H1 (cell line): ENCODE data around the gene STX7. TPM values are rescaled to one million over a fixed set of nuclear protein-coding genes. Genes with fewer than 3 reads are reported as not detected.
A peak's percentile ranks its signal among the peaks of the same experiment; 100 is the strongest.

Experiments used
- CTCF ChIA-PET: fragments of 300-600 bp; sonication (Branson Sonifier 250); formaldehyde crosslinking; loops from one replicate; lab custom pipeline; 2021; ENCODE audit not compliant: partially characterized antibody; lab: Charles Lee
- POLR2A ChIA-PET: fragments of 300-600 bp; sonication (Branson Sonifier 250); formaldehyde crosslinking; loops from one replicate; lab custom pipeline; 2021; ENCODE audit warnings: inconsistent platforms; ENCODE audit not compliant: partially characterized antibody; lab: Charles Lee
- DNase-seq, 2 experiments: peaks; one replicate each; pipeline versions ENCODE4 v3.0.0 to v3.0.0-alpha.2; 2010 to 2022; ENCODE audit warnings: low spot score in 2 of 2, low read depth in 1 of 2, mixed read lengths in 1 of 2
- FAIRE-seq: peaks from 2 replicates; lab custom pipeline; 2011; peaks lifted over from hg19 to GRCh38; lab: Jason Lieb, UNC
- H2AFZ ChIP-seq: 2 replicates; pipeline ENCODE4 v1.8.1; 2012; ENCODE audit warnings: low read length, inconsistent platforms
- H2AK5ac ChIP-seq: 2 replicates; pipeline ENCODE4 v1.6.1; 2013; ENCODE audit warnings: low read depth, low read length
- H2BK120ac ChIP-seq: replicated peaks from 2 replicates; pipeline ENCODE3; 2013; ENCODE audit warnings: low read depth, low read length, inconsistent platforms
- H2BK12ac ChIP-seq: 2 replicates; pipeline ENCODE4 v1.6.1; 2013; ENCODE audit warnings: low read depth, low read length
- H2BK15ac ChIP-seq: 2 replicates; pipeline ENCODE4 v1.6.1; 2013; ENCODE audit warnings: low read length
- H2BK20ac ChIP-seq: 2 replicates; pipeline ENCODE4 v1.6.1; 2013; ENCODE audit warnings: low read length
- H2BK5ac ChIP-seq: 2 replicates; pipeline ENCODE4 v1.6.1; 2013; ENCODE audit warnings: low read depth, low read length
- H3K14ac ChIP-seq: 2 replicates; pipeline ENCODE4 v1.6.1; 2013; ENCODE audit warnings: inconsistent platforms; ENCODE audit not compliant: insufficient read length
- H3K18ac ChIP-seq: 2 replicates; pipeline ENCODE4 v1.6.1; 2013; ENCODE audit warnings: low read length; ENCODE audit errors: extremely low read depth
- H3K23ac ChIP-seq: 2 replicates; pipeline ENCODE4 v1.6.1; 2013; ENCODE audit warnings: inconsistent platforms; ENCODE audit not compliant: insufficient read length
- H3K23me2 ChIP-seq: 2 replicates; pipeline ENCODE4 v1.6.1; 2013; ENCODE audit warnings: low read depth, low read length
- H3K27ac ChIP-seq: 2 replicates; pipeline ENCODE4 v1.6.1; 2011; ENCODE audit warnings: low read depth, low read length, inconsistent platforms
- H3K27me3 ChIP-seq, 4 experiments: replicated peaks in 1 of 4; 1 replicate in 1 of 4; 2 replicates in 3 of 4; pipeline versions ENCODE4 v1.6.1 to v1.8.1; 2011 to 2013; ENCODE audit warnings: low read length in 3 of 4, mild to moderate bottlenecking in 3 of 4, inconsistent platforms in 2 of 4, mixed read lengths in 2 of 4, moderate library complexity in 1 of 4; ENCODE audit not compliant: control insufficient read depth in 3 of 4, insufficient read depth in 3 of 4; ENCODE audit errors: extremely low read depth in 1 of 4
- H3K36me3 ChIP-seq, 4 experiments: 2 replicates each; pipeline versions ENCODE4 v1.6.1 to v1.8.1; 2011 to 2013; ENCODE audit warnings: mild to moderate bottlenecking in 4 of 4, low read length in 3 of 4, moderate library complexity in 2 of 4, control low read depth in 1 of 4, inconsistent platforms in 1 of 4; ENCODE audit not compliant: insufficient read depth in 4 of 4, control insufficient read depth in 2 of 4
- H3K4ac ChIP-seq: replicated peaks from 2 replicates; pipeline ENCODE3; 2013; ENCODE audit warnings: low read length, low read depth, mixed read lengths, inconsistent platforms; ENCODE audit not compliant: insufficient read length
- H3K4me1 ChIP-seq, 4 experiments: replicated peaks in 1 of 4; 1 replicate in 1 of 4; 2 replicates in 3 of 4; pipeline versions ENCODE4 v1.6.1 to v1.8.1; 2011 to 2013; ENCODE audit warnings: low read length in 3 of 4, inconsistent platforms in 2 of 4, mixed read lengths in 1 of 4; ENCODE audit not compliant: insufficient read depth in 4 of 4, control insufficient read depth in 3 of 4
- H3K4me2 ChIP-seq, 2 experiments: 2 replicates each; pipeline versions ENCODE4 v1.6.1 to v1.8.1; 2011 to 2013; ENCODE audit warnings: low read depth in 2 of 2, low read length in 2 of 2, control low read depth in 1 of 2, inconsistent platforms in 1 of 2, mild to moderate bottlenecking in 1 of 2; ENCODE audit not compliant: insufficient read depth in 1 of 2
- H3K4me3 ChIP-seq, 4 experiments: fragments of 200-600, 300-600 bp in 1 of 4; sonication (generic), shearing (Covaris generic), sonication (Bioruptor Twin) in 1 of 4; 2 replicates each; pipeline versions ENCODE4 v1.5.1 to v1.8.1; 2011 to 2016; ENCODE audit warnings: low read length in 4 of 4, low read depth in 3 of 4, control low read depth in 2 of 4, inconsistent platforms in 2 of 4, mild to moderate bottlenecking in 2 of 4, mixed read lengths in 1 of 4, moderate library complexity in 1 of 4; ENCODE audit not compliant: insufficient read depth in 2 of 4; ENCODE audit errors: extremely low read depth in 1 of 4
- H3K56ac ChIP-seq: replicated peaks from 2 replicates; pipeline ENCODE3; 2013; ENCODE audit warnings: low read depth, mild to moderate bottlenecking, mixed read lengths, low read length, inconsistent platforms; ENCODE audit not compliant: insufficient read length
- H3K79me1 ChIP-seq: 2 replicates; pipeline ENCODE4 v1.6.1; 2013; ENCODE audit warnings: low read depth, low read length, control low read depth
- H3K79me2 ChIP-seq, 2 experiments: 2 replicates each; pipeline versions ENCODE4 v1.6.1 to v1.8.1; 2012 to 2013; ENCODE audit warnings: low read length in 2 of 2, mild to moderate bottlenecking in 2 of 2, inconsistent platforms in 1 of 2; ENCODE audit not compliant: insufficient read depth in 2 of 2, control insufficient read depth in 1 of 2
- H3K9ac ChIP-seq, 4 experiments: replicated peaks in 1 of 4; 1 replicate in 1 of 4; 2 replicates in 3 of 4; pipeline versions ENCODE4 v1.6.1 to v1.8.1; 2011 to 2013; ENCODE audit warnings: low read depth in 3 of 4, low read length in 3 of 4, control low read depth in 2 of 4, mild to moderate bottlenecking in 2 of 4, moderate library complexity in 2 of 4, inconsistent platforms in 1 of 4; ENCODE audit errors: extremely low read depth in 1 of 4
- H3K9me3 ChIP-seq, 2 experiments: 2 replicates each; pipeline versions ENCODE4 v1.6.1 to v1.8.1; 2012 to 2013; ENCODE audit warnings: mild to moderate bottlenecking in 2 of 2, moderate library complexity in 2 of 2, control low read depth in 1 of 2, inconsistent platforms in 1 of 2, low read depth in 1 of 2, low read length in 1 of 2, mixed read lengths in 1 of 2; ENCODE audit not compliant: insufficient read depth in 2 of 2
- H4K20me1 ChIP-seq, 2 experiments: replicated peaks in 1 of 2; 2 replicates each; pipeline versions ENCODE3 to v1.8.1; 2011 to 2013; ENCODE audit warnings: inconsistent platforms in 2 of 2, low read length in 2 of 2, mild to moderate bottlenecking in 1 of 2; ENCODE audit not compliant: insufficient read depth in 2 of 2, control insufficient read depth in 1 of 2
- H4K5ac ChIP-seq: 2 replicates; pipeline ENCODE4 v1.6.1; 2013; ENCODE audit warnings: low read length, low read depth, mixed read lengths, inconsistent platforms; ENCODE audit not compliant: insufficient read length
- H4K8ac ChIP-seq: 2 replicates; pipeline ENCODE4 v1.8.0; 2013; ENCODE audit warnings: mild to moderate bottlenecking, moderate library complexity, low read length, inconsistent platforms; ENCODE audit not compliant: insufficient read depth; ENCODE audit errors: extremely low read depth
- H4K91ac ChIP-seq: replicated peaks from 2 replicates; pipeline ENCODE3; 2013; ENCODE audit warnings: low read length, mixed read lengths, inconsistent platforms; ENCODE audit not compliant: insufficient read length
- BRCA1 ChIP-seq: IDR thresholded peaks from 2 replicates; pipeline ENCODE4 v1.6.1; 2012; ENCODE audit warnings: low read depth, low read length, improper control_type of control experiment
- CBX8 ChIP-seq: fragments of 300-800, 300-1000 bp; sonication (generic); IDR thresholded peaks from 2 replicates; pipeline ENCODE4 v1.7.1; 2016; ENCODE audit warnings: low read depth, low read length, borderline replicate concordance
- CEBPB ChIP-seq: IDR thresholded peaks from 2 replicates; pipeline ENCODE4 v1.6.1; 2012; ENCODE audit warnings: low read depth, low read length
- CTBP2 ChIP-seq: IDR thresholded peaks from 2 replicates; pipeline ENCODE4 v1.7.0; 2011; ENCODE audit warnings: borderline replicate concordance, mild to moderate bottlenecking, moderate library complexity, mixed read lengths, low read length; ENCODE audit not compliant: insufficient read depth, insufficient read length
- FOSL1 ChIP-seq: IDR thresholded peaks from 2 replicates; pipeline ENCODE4 v1.6.1; 2011; ENCODE audit warnings: mild to moderate bottlenecking, low read depth, low read length, moderate library complexity; ENCODE audit not compliant: insufficient read depth
- HDAC6 ChIP-seq: IDR thresholded peaks from one replicate; pipeline ENCODE4 v1.7.1; 2012; ENCODE audit warnings: low read depth, mild to moderate bottlenecking, inconsistent platforms, low read length, moderate library complexity
- RBBP5 ChIP-seq: IDR thresholded peaks from 2 replicates; pipeline ENCODE4 v1.7.1; 2012; ENCODE audit warnings: low read depth, mild to moderate bottlenecking, inconsistent platforms, low read length, moderate library complexity, borderline replicate concordance
- RFX5 ChIP-seq: IDR thresholded peaks from 2 replicates; pipeline ENCODE4 v1.6.1; 2011; ENCODE audit warnings: low read depth, low read length, improper control_type of control experiment, borderline replicate concordance
- SIRT6 ChIP-seq: IDR thresholded peaks from one replicate; pipeline ENCODE4 v1.7.1; 2012; ENCODE audit warnings: low read length, inconsistent platforms
- TCF12 ChIP-seq: IDR thresholded peaks from 2 replicates; pipeline ENCODE4 v1.6.1; 2011; ENCODE audit warnings: low read depth, mild to moderate bottlenecking, low read length
- WGBS, 2 experiments: shearing (Covaris generic) in 1 of 2; methylation state at CpG; one replicate each; pipeline versions ENCODE4 v1.1.6 to v1.1.7; 2013 to 2015; ENCODE audit warnings: low lambda C conversion rate in 2 of 2, mixed read lengths in 2 of 2, inconsistent platforms in 1 of 2, low coverage in 1 of 2, missing lambda C conversion rate in 1 of 2; ENCODE audit not compliant: insufficient replicate concordance in 2 of 2, insufficient coverage in 1 of 2, insufficient read length in 1 of 2; ENCODE audit errors: extremely low coverage in 1 of 2, missing lambda C conversion rate in 1 of 2; 5-methylcytosine and 5-hydroxymethylcytosine counted together
- polyA plus RNA-seq, 7 experiments: library from polyadenylated mRNA; depleted of rRNA in 3 of 7; stranded (reverse) in 5 of 7; unstranded in 2 of 7; fragments of >200 nt in 5 of 7; fragments of 200-250 nt in 2 of 7; gene quantifications; 1 replicate in 5 of 7; 2 replicates in 1 of 7; 4 replicates in 1 of 7; pipeline versions ENCODE4 v1.2.1 to v1.2.3, GENCODE V29; 2011 to 2013; ENCODE audit warnings: missing spikeins in 2 of 7, mixed read lengths in 2 of 7
- total RNA-seq: library from RNA; stranded (reverse); fragmentation: NEBNext Ultra II Directional; extraction: Animal tissue kit (Norgen Biotek cat#: 25700); gene quantifications from 2 replicates; pipeline ENCODE4 v1.2.1, GENCODE V29; 2021
- TF ChIP-seq, protein P1 (sequence below): IDR thresholded peaks from 2 replicates; pipeline ENCODE4 v1.6.1; 2012; ENCODE audit warnings: inconsistent platforms

The STX7 gene
- total and polyA plus RNA-seq, 2 of the 8 experiments (the other 6 are each of a cell fraction or from before 2014, with no cell fraction given): 5.7 to 27.9 TPM

DNA sequence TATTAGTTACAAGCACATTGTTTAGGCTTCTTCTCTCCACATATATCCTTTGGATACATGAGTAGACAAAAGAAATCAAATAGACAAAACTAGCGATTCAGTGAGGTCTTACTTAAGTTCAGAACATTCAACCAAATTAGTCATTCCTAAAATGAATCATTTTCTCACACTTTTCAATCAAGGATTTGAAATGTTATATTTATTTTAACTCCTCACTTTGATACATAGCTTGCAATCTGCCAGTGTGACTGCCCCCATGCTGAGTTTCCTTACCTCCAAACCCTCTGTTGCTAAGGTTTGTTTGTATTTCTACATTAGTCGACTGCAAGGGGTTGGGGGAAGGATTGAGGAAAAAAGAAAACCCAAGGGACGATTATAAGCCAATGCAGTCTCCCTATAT lies 108.2 kb downstream of the STX7 start:
- Histone ChIP-seq H2BK15ac (no peak overlapping the region), H2BK12ac (no peak overlapping the region), H2BK120ac (no peak overlapping the region), H3K23me2 (peaks cover 13% of the 10 kb centered on the region), H2AK5ac (no peak overlapping the region), H3K27ac (no peak overlapping the region), H2AFZ (no peak overlapping the region), H3K79me1 (no peaks in the 10 kb centered on the region), H3K4me3 (no peak overlapping the region), H3K23ac (no peak overlapping the region), H4K20me1 (no peaks in the 10 kb centered on the region), H3K9ac (no peak overlapping the region), H3K27me3 (peaks cover 6 to 37% (median 30%) of the 10 kb centered on the region in 4 experiments), H3K4me2 (0 out of 4 replicates have a peak overlapping the region, but pooled peaks of 1 of the 2 experiments have one; percentile 6), H3K4ac (no peak overlapping the region), H3K56ac (no peak overlapping the region), H3K36me3 (no peaks in the 10 kb centered on the region), H3K9me3 (no peaks in the 10 kb centered on the region; a peak in 1 of 4 replicates), H2BK5ac (no peak overlapping the region), H3K18ac (no peak overlapping the region), H4K91ac (no peak overlapping the region), H3K79me2 (no peaks in the 10 kb centered on the region), H4K8ac (no peak overlapping the region), H3K14ac (no peak overlapping the region), H2BK20ac (no peak overlapping the region), H3K4me1 (no peaks in the 10 kb centered on the region; a peak in 2 of 7 replicates), H4K5ac (no peak overlapping the region)
- ChIA-PET POLR2A (interaction anchor here (0.6 kb wide), 1 partner anchor 409 kb away, joined by 3 read pairs; no protein-coding TSS in a partner anchor), CTCF (interaction anchor here (1.1 to 3.1 kb wide), 2 partner anchors 13 to 106 kb away, joined by 3 to 16 read pairs; no protein-coding TSS in a partner anchor)
- TF ChIP-seq SIRT6: no peak
- TF ChIP-seq BRCA1: no peak
- TF ChIP-seq CBX8: no peak
- no peak for TF ChIP-seq RFX5
- TF ChIP-seq CEBPB: no peak
- TF ChIP-seq CTBP2: no peak
- no peak for TF ChIP-seq FOSL1
- TF ChIP-seq, protein P1, sequence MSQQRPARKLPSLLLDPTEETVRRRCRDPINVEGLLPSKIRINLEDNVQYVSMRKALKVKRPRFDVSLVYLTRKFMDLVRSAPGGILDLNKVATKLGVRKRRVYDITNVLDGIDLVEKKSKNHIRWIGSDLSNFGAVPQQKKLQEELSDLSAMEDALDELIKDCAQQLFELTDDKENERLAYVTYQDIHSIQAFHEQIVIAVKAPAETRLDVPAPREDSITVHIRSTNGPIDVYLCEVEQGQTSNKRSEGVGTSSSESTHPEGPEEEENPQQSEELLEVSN: no peak
- no peak for TF ChIP-seq RBBP5
- TF ChIP-seq TCF12: no peak
- TF ChIP-seq HDAC6: no peak
- 48% methylated on average over 3 of the region's 3 CpGs; no CpG with 5 or more reads in 1 of the 2 experiments for WGBS, 2 experiments
- DNase-seq (no peak), FAIRE-seq (no peak)
